HG03196 (cell line): ENCODE data around the gene RORC.

Source experiments
- ATAC-seq: cut with Tn5 transposase; IDR thresholded peaks from one replicate; pipeline ENCODE4 v1.9.1; 2021; ENCODE audit not compliant: unreplicated experiment

Gene RORC

GRCh38 chr1:151828921-151829320 lies 2.7 kb downstream of the RORC start:
- ATAC-seq: no peak

DNA sequence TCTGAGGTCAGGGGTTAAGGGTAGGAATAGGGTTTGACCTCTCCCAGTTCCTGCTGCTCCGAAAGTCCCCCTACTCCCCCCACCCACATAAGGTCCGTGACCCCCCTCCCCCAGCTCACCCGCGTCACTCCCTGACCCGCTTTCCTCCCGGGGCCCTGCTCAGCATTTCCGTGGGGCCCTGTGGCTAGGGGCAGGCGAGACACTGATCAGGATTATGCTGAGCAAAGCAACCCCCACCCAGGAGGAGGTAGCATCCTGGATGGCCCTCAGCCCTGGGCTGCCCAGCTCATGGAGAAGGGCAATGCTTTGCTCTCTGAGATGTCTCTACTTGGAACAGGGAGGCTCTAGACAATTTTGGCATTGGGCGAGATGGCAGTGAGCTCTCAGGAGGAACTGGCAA lies 3.7 kb downstream of the RORC start:
- no peak for ATAC-seq

- no peak for ATAC-seq
Measured at GRCh38 chr1:151825751-151826660, 5.6 kb downstream of the RORC start.

DNA sequence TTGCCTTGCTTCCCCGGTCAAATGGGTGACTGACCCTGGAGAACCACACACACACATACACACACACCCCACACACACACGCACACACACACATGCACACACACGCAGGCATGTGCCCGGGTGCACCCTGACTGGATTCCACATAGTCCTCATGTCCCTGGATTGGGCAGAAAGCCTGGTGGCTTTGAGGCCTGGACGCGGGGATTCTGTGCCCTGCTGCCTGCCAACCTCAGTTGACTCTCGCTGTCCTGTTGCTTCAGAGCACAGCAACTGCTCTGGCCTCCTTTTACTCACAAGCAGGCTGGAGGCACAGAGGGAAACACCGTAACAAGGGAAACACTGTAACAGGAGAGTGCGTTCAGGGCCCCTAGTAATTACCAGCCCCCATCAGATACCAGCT lies 6.4 kb downstream of the RORC start:
- ATAC-seq: no peak

DNA sequence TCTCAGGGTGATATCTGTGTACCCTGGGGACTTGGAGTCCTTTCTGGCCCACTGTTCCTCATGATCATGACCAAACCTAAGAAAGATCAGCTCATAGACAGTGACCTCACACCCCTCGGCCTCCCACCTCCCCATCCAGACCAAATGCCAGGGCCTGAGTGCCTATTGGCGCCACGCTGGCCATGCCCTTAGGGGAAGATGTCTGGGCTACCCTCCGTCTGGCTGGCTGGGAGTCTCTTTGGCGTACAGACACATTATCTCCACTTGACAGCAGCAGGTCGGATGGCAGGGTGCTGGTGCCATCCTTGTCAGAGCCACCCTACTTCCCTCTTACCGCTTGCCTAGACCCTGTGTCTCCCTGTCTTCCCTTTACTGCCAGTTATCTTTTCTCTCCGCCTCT lies 8.4 kb downstream of the RORC start:
- ATAC-seq: no peak

- ATAC-seq: no peak
Measured at GRCh38 chr1:151822404-151822803, 9.2 kb downstream of the RORC start.

GRCh38 chr1:151820940-151821339 lies 10.7 kb downstream of the RORC start:
- ATAC-seq: no peak

DNA sequence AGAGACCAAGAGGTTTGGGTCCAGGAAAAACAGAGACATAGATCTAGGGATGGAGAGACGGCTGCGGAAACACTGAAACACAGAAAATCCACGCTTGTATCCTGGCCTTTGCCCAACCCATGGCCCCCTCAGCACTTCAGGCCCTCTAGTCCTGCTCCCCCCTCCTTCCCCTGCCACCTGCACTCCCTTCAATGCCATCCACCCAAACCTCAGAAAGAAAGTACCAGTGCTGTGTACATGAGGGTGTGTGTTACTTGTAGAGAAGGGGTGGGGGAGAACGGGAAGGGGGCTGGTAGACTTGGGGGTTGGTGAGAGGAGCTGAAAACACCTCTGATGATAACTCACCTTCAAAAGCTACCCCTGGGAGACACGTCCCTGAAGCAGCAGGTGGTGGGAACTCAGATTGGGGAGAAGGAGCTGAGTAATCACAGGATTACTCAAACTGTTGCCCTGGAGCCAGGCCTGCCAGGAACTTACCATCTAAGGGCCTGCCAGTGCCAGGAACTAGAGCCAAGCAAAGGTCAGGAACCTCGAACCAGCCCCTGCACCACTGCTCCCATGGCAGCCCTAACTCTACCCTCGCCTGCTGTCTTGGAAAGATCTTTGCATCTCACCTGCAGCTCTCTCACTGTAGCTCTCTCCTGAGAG lies 11.5 kb downstream of the RORC start:
- no peak for ATAC-seq

GRCh38 chr1:151819227-151819835 lies 12.3 kb downstream of the RORC start:
- no peak for ATAC-seq

- no peak for ATAC-seq
Measured at GRCh38 chr1:151817353-151817730, 14.3 kb downstream of the RORC start.

DNA sequence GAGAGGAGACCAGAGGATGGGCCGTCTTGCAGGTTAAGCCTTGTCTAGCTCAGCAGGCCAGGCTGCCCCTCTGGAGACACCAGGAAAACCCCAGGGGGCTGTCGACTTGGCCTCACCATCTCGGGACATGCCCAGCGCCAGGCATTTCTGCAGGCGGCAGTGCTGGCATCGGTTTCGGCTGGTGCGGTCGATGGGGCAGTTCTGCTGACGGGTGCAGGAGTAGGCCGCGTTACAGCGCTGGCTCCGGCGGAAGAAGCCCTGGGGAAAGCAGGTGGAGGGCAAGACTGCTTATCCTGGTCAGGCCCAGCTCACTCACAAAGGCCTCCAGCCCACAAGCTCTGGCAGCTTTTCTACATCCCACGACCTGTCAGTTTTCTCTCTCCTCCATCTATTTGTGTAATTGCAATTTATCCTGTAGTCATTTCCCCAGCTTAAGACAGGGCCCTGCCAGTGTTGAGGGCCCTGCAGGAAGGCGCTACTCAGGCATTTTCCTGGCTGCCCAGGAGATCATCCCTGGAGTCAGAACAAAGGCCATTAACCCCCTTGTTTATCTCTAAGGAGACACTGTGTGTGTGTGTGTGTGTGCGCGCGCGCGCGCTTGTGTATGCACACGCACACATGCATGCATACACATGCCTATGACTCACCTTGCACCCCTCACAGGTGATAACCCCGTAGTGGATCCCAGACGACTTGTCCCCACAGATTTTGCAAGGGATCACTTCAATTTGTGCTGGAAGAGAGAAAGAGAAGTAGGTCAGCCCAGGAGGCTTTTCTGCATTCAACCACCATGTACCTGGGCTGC lies 14.9 kb downstream of the RORC start:
- ATAC-seq: no peak

GRCh38 chr1:151815716-151816327 lies 15.8 kb downstream of the RORC start:
- no peak for ATAC-seq

GRCh38 chr1:151814971-151815545 lies 16.5 kb downstream of the RORC start:
- ATAC-seq: no peak

DNA sequence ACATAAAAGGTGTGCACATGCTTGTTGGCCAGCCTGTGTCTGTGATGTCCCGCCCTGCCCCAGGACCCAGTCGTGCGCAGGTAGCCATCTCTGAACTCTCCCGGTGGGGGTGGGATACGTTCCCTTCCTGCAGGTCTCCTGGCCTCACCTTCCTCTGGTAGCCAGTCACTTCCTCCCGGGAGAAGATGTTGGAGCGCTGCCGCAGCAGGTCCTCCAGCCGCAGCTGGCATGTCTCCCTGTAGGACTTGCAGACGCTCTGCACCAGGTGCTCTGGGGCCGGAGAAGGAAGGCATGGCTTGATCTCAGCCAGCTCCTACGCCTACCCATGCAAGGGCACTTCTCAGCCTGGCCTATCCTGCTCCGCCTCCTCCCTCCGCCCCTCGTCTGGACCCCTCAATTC lies 17.2 kb downstream of the RORC start:
- ATAC-seq: no peak

DNA sequence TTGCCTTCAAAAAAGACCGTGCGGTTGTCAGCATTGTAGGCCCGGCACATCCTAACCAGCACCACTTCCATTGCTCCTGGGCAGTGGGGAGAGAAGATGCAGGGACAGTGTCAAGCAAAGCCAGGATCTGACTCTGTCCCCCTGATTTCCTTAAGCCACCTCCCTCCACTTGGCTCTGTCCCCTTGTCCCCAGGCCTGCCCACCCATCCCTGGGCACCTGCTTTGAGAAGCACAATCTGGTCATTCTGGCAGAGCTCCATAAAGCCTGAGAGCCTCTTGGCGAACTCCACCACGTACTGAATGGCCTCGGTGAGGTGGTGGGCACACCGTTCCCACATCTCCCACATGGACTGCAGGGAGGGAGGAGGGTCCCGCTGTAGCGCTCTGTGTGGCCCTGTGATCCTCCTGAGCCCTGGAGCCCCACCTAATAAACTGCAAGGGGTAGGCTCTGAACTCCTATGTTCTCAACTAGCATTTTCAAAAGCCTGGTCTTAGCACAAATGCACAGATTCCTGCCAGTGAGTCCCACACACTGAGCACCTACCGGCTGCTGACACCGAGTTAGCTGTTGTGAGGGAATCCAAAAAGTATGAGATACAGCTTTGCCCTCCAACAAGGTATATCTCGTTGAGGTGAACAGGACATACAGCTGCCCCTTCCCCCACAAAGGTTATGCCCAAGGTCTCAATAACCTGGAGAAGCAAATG lies 18.2 kb downstream of the RORC start:
- no peak for ATAC-seq

DNA sequence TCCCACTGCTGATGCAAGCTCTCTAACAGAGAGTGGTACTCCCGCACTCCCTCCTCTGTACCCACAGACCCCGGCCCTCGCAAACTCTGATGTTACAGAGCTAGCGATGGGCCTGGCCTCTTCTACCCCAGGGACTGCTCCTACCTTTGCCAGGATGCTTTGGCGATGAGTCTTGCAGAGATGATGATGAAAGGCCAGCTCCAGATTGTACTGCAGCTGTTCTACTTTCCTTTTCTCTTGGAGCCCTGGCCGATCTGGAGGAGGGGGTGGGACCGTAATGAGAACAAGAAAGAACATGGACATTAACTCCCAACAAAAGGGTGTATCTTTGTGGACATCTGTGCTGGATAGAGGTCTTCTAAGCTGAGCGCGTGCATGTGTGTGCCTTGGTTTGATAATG lies 20.4 kb downstream of the RORC start:
- ATAC-seq: no peak

DNA sequence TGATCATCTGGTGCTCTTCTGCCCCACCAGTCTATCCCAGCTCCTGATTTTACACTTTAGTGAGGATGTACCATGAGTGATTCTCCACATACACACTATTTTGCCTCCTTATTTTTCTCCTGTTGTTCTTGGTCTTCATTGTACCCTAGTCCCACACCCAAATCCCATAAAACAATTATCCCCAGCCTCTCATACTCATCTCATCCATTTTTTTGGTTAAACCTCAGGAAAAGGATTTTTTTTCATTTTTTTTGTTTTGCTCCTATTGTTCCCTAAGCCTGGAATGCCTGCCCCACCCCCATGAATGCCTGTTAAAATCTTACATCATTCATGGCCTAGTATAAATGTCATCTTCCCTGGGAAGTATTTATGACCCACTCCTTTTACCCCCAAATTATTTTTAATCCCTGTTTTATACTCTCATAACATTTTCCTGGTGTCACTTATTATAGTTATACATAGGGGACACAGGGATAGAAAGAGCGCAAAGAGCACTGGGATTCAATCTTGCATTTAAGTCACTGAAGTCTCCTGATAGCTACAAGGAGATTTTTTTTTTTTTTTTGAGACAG lies 21.5 kb downstream of the RORC start:
- no peak for ATAC-seq

DNA sequence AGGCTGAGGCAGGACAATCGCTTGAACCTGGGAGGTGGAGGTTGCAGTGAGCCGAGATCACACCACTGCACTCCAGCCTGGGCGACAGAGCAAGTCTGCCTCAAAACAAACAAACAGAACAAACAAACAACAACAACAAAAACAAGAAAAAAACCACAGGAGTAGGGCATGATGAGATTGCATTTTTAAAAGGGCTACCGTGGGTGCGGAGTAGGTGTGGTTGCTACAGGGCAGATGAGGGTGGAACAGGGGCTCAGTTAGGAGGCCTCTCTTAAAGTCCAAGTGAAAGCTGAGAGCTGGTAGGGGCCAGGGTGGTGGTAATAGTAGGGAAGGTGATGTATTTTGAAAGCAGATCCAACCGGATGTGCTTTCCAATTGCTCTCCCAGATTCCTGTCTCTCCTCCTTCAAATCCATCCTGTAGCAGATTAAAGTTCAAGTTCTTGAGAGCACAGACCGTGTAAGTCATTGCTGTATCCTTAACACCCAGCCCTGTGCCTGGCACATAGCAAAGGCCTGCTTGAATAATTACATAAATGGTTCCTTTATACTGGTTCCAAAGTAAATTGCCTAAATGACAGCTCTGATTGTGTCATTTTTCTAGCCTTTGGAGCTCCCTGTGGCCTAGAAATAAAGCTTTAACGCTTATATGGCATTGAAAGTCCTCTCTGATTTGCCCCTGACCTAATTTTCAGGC lies 22.2 kb downstream of the RORC start:
- ATAC-seq: no peak

DNA sequence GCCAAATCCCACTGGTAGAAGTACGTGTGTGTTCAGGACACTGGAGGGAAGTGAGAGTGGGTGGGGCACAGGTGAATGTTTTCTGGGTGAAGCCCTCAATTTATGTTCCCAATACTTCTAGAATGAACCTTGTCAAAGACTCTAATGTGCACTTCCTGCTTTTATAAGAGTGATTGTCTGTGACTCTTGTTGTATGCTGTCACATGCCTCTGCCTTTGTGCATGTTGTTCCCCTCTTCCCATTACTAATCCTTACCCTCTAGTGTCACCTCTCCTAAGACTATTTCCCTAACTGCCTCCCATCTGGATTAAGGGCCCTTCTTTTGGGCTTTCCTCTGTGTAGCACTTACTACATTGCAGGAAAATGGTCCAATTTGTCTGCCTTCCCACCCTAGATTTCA lies 23.8 kb downstream of the RORC start:
- no peak for ATAC-seq
